ENCODE data around the gene RAPGEF5. TPM values are rescaled to one million over a fixed set of nuclear protein-coding genes. Genes with fewer than 3 reads are reported as not detected.

The RAPGEF5 gene, protein sequence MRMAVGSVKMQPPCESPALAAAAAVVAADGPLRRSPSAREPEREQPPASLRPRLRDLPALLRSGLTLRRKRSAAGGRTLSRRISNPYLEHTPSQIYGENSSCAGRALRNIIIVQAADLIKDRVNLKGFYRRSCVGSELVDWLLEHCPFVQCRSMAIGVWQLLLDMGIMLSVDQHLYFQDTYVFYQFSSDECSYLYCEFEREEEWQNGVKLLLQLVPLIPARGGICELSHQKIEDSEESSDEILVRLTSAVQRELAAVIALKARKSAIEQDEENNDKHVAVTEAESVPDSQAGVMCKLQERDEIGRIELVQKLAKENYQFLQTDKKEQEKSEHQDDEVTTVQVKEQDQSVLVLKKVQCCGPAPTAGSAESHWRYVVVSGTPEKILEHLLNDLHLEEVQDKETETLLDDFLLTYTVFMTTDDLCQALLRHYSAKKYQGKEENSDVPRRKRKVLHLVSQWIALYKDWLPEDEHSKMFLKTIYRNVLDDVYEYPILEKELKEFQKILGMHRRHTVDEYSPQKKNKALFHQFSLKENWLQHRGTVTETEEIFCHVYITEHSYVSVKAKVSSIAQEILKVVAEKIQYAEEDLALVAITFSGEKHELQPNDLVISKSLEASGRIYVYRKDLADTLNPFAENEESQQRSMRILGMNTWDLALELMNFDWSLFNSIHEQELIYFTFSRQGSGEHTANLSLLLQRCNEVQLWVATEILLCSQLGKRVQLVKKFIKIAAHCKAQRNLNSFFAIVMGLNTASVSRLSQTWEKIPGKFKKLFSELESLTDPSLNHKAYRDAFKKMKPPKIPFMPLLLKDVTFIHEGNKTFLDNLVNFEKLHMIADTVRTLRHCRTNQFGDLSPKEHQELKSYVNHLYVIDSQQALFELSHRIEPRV
- total RNA-seq (2014; rRNA removed; shearing (Covaris generic)) = 0.84 and 3.1 TPM in 2 replicates
- polyA plus RNA-seq (2015; cell fraction: cytosol; rRNA removed) = 1.1 and 1.7 TPM in 2 replicates
- 0.96 and 1.7 TPM in 2 replicates for polyA plus RNA-seq (2015; cell fraction: nucleus; rRNA removed)

DNA sequence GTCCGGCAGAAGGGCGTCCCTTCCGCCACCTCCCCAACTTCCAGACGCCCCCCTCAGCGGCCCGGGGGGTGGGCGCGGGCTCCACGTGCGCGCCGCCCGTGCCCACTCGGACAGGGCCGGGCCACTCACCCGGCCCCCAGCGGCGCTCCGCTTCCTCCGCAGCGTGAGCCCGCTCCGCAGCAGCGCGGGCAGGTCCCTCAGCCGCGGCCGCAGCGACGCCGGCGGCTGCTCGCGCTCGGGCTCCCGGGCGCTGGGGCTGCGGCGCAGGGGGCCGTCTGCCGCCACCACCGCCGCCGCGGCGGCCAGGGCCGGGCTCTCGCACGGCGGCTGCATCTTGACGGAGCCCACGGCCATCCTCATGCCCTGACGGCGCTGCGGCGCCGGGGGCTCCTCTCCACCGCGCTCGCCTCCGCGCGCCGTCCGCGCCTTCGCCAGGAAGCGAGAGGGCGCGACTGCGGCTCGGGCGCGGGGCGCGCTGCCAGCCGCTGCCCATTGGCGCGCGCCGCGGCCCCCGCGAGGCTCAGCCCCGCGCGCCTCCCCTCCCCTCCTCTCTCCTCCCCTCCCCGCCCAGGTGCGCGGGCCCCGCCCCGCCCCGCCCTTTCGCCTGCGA, at the start of gene RAPGEF5:
RAPGEF5 (minus strand) TSS at position 454 of the 610 bp plus-strand sequence; CDS start at position 360, 94 bp downstream.
- no peak for DNase-seq (ENCODE audit: low read depth)

- DNase-seq (ENCODE audit: low read depth) = no peak
These were observed 49.8 kb upstream of the RAPGEF5 start for GRCh38 chr7:22406715-22407114.

- DNase-seq (ENCODE audit: low read depth) = no peak
These were observed 47.6 kb upstream of the RAPGEF5 start for GRCh38 chr7:22404421-22405023.

DNA sequence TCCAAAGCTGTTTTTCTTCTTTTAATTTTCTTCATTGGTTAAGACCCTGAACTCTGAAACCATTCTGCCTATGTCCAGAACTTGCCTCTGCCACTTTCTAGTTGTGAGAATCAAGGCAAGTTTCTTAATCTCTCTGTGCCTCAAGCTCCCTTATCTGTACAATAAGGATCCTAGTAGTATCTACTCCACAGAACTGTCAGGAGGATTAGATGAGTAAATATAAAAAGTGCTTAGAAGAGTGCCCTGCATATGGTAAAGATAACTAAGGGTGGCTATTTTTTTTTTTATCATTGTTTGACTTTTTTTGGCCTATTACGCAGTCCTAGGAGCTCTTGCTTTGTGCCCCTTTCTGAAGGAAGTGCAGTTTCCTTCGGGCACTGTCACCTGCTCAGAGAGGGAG, 46.4 kb upstream of the RAPGEF5 start:
- no peak for DNase-seq (ENCODE audit: low read depth)

DNA sequence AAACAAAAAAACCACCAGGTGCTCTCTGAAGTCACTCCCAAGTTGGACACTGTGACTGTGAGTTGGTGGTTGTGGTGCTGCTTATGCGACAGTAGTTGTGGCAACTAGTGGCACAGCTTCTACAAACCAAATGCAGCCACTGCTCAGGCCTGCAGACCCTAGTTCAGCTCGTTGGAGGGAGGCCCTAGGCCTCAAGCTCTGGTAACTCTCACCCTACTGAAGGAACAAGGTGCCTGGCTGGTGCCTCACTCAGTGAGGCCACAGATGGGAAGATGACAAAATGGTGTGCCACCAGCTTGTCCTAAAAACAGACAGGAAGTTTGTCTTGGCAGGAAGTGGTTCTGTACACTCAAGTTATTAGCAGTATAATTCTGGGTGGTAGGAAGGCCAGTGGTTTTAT, 45.3 kb upstream of the RAPGEF5 start:
- no peak for DNase-seq (ENCODE audit: low read depth)

DNA sequence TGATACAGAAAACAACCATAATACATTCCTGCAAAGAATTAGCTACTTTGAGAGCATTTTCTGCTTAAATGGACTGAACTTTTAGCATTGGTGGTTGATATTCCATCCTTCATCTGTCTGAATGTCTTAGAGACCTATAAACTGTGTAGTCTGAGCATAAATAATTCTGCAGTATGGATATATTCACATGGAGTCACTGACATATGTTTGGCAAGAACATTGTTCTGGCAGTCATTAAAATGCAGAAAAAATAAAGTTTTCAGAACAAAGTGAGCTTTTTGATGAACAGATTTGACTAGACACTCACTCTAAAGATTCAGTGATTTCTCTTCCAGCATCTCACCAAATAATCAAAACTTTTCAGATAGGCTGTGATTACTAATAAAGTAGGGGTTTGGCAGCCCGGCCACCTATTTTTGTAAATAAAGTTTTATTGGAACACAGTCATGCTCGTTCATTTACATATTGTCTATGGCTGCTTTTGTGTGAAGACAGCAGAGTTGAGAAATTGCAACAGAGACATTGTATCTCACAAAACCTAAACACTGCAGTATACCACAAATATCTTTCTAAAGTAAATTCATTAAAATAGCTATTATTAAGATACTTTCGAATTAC, 44.1 kb upstream of the RAPGEF5 start:
- DNase-seq (ENCODE audit: low read depth) = no peak

DNA sequence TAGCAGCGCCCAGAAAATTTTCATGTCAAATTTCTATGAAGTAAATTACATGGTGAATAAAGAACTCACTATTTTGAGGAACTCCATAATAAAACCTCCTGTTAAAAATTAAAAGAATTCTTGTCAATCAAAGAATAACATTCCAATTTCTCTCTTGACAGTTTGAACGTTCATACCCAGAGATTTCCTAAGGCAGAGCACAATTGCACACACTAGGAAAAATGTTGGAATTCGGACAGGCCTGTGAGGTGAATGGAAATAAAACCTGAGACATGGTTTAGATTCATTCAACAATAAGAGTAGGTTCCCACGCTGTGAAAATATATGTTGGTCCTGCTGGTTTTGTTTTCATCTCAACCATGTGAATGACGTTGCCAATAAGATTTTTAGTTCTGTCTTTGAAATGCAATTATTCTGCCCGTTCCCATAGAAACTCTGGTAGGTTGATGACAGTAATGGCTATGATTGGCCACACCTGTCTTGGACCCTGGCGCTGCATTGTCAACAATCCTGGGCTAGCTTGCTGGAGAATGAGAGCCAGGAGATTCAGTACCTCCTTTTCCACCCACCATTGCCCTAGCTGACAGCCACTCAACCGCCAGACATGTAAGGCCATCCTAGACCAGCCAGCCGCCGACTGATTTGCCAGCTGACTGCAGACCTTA, 43.3 kb upstream of the RAPGEF5 start:
- DNase-seq (ENCODE audit: low read depth) = no peak

DNA sequence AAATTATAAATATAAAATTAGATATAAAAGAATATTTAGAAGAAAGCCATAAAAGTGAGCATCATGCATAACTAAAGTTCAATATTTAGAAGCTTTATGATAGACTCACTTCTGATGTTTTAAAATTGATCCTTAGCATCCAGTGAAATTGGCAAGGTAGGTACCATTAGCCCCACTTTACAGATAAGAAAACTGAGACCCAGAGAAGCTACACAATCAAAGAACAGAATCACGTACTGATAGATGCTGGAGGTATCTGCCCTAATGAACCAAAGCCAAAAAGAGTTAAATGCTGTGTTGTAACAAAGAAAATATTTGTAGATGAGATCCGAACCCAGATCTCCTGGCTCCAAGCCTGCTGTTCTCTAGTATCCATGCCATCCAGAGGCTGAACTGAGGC, 42.6 kb upstream of the RAPGEF5 start:
- no peak for DNase-seq (ENCODE audit: low read depth)

- no peak for DNase-seq (ENCODE audit: low read depth)
These were observed 42.1 kb upstream of the RAPGEF5 start for GRCh38 chr7:22399091-22399490.

- DNase-seq (ENCODE audit: low read depth) = peak; percentile 46
These were observed 41.0 kb upstream of the RAPGEF5 start for GRCh38 chr7:22397981-22398380.

- DNase-seq (ENCODE audit: low read depth) = no peak
These were observed 38.3 kb upstream of the RAPGEF5 start for GRCh38 chr7:22395222-22395621.

DNA sequence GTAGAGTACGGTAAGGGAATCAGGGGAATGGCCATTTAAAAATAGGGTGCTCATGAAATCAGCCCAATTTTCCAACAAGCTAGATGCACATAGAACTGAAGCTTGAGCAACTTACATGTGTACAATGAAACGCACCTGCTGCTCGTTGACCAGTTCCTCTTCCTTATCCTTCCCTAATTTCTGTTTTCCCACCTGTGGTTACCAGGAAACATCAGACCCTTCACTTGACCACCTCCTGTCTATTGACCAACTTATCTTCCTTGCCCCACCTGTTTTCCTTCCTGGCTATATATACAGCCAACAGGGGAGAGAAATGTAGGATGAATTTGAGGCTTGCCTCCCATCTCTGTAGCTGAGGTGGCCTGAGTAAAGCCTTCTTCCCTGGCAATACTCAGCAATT, 37.8 kb upstream of the RAPGEF5 start:
- DNase-seq (ENCODE audit: low read depth) = no peak

DNA sequence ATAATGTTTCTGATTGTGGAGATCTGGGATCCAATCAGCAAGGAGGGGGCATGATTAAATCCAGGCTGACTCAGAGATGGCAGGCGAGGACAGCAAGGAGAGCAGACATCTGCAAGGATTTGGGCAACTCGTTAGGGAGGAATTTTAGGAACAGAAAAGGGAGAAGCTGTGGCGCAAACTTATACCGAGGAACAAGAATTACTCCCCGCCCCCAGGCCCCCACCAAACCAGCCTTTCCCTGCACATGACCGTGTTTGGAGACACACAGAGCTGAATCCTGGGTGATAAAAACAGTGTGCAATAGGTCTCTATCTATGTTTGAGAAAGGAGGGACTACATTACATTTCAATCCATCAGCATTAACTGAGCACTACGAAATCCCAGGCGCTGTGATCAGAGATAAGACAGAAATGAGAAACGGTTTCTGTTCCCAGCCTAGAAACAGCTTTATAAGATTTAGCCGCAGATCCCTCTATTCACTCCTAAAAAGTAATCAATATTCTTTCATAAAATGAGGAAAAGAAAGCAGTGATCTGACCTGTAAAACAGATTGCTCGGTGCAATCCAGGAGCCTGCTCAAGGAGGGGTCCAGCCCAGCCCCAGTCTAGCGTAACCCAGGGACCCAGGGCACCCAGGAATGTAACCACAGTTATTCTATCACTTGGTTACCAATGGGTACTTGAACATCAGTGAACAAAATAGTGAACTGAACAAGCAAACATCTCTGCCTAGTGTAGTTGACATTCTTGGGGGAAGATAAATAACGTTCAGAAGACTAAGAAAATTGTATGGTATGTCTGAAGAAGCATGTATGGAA, 37.2 kb upstream of the RAPGEF5 start:
- DNase-seq (ENCODE audit: low read depth) = peak; percentile 13

DNA sequence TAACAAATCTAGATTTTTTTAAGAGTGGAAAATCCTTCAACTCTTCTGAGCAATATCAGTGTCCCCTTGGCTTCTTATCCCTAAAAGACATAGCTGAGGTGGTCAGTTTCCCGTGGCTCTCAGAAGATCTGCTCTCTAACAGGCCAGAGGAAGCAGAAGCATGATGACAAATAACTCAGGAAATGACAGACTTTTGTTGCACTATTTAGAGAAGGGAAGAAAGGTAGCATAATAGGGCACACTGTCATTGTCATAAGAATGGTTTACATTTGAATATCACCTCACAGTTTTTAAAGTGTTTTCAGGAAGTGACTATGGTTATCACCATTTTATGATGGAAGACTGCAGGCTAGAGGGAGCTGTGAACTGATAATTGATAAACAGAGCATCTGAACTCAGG, 33.6 kb upstream of the RAPGEF5 start:
- peak; percentile 45 for DNase-seq (ENCODE audit: low read depth)

- DNase-seq (ENCODE audit: low read depth) = no peak
These were observed 32.9 kb upstream of the RAPGEF5 start for GRCh38 chr7:22389892-22390291.

- peak; percentile 65 for DNase-seq (ENCODE audit: low read depth)
These were observed 30.6 kb upstream of the RAPGEF5 start for GRCh38 chr7:22387583-22387982.

GRCh38 chr7:22386865-22387264, 29.9 kb upstream of the RAPGEF5 start:
- DNase-seq (ENCODE audit: low read depth) = no peak

DNA sequence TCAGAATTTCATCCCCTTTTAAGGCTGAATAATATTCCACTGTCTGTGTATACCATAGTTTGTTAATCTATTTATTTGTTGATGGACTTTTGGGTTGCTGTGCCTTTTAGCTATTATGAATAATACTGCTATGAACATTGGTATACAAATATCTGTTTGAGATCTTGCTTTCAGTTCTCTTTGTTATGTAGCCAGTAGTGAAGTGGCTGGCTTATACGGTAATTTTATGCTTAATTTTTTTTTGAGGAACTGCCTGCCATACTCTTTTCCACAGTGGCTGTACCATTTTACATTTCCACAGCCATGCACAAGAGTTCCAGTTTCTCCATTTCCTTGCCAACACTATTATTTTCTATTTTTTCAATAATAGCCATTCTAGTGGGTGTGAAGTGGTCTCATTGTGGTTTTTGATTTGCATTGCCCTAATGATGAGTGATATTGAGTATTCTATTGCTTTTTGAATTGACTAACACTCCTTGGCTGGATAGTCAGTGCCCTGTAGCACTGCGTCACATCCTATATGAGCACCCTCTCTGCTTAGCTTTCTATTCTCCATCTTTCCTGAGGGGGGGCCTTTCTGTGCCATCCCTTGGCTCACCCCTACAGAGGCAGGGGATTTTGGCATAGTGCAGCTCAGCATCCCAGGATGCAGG, 29.4 kb upstream of the RAPGEF5 start:
- DNase-seq (ENCODE audit: low read depth) = no peak

DNA sequence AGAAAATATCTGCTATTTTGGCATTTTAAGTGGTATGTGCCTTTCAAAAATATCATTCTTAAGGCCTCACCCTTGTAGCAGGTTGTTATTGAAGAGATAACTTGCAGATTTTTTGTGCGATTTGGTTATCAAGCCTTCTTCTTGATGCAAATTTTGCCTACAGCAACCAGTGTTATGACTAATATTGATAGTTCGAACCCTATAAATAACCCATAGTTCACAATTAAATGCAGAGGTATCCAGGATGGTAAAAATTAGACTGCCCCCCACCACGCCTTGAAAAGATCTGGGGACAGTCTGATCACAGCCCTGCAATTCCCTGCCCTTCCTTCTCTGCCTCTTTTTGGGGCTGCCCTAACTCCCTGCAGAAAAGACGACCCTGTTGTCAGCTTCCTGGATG, 28.4 kb upstream of the RAPGEF5 start:
- no peak for DNase-seq (ENCODE audit: low read depth)
